Peyer's patch (tissue), 4 donors: Measurements from ENCODE around the gene HSPG2. TPM values are rescaled to one million over a fixed set of nuclear protein-coding genes. Genes with fewer than 3 reads are reported as not detected.

Experiments used
- DNase-seq, 3 donors: peaks; one replicate each; pipeline ENCODE4 v3.0.0-alpha.2; 2017 to 2019
- H3K27ac ChIP-seq, 4 donors: fragments of 200-600 bp; sonication (generic); one replicate each; pipeline ENCODE4 v1.5.1; 2016 to 2019
- H3K27me3 ChIP-seq, 2 donors: fragments of 200-600 bp; sonication (generic); one replicate each; pipeline ENCODE4 v1.5.1; 2019
- H3K36me3 ChIP-seq, 3 donors: fragments of 200-600 bp; sonication (generic); one replicate each; pipeline ENCODE4 v1.5.1; 2016 to 2019
- H3K4me1 ChIP-seq, 4 donors: fragments of 200-600 bp; sonication (generic); one replicate each; pipeline ENCODE4 v1.5.1; 2016 to 2019
- H3K4me3 ChIP-seq, 4 donors: fragments of 200-600 bp; sonication (generic); 1 replicate in 3 of 4; 2 replicates in 1 of 4; pipeline ENCODE4 v1.5.1; 2016 to 2019; ENCODE audit warnings: mild to moderate bottlenecking in 1 of 4
- H3K9me3 ChIP-seq, 4 donors: fragments of 200-600 bp; sonication (generic); one replicate each; pipeline ENCODE4 v1.5.1; 2016 to 2019; ENCODE audit warnings: mild to moderate bottlenecking in 1 of 4
- CTCF ChIP-seq, 6 experiments: fragments of 450-650 bp in 4 of 6; fragments of 200-600 bp in 2 of 6; sonication (generic) in 1 of 6; IDR thresholded peaks; one replicate each; pipeline ENCODE4 v1.5.1; 2017 to 2019; ENCODE audit warnings: antibody characterized with exemption in 6 of 6, mild to moderate bottlenecking in 3 of 6, moderate library complexity in 1 of 6
- POLR2A ChIP-seq, 2 donors: fragments of 450-650 bp; IDR thresholded peaks; one replicate each; pipeline ENCODE4 v1.5.1; 2017; ENCODE audit warnings: antibody characterized with exemption in 2 of 2, mild to moderate bottlenecking in 2 of 2, moderate library complexity in 2 of 2
- total RNA-seq, 4 donors: library from RNA; depleted of rRNA; stranded (reverse); fragments of >200 nt; gene quantifications; one replicate each; pipeline ENCODE4 v1.1.0, GENCODE V29; 2016

The HSPG2 gene
- total RNA-seq, 4 donors from 2014 or later, result 68.7 to 199 (median 122) TPM

DNA sequence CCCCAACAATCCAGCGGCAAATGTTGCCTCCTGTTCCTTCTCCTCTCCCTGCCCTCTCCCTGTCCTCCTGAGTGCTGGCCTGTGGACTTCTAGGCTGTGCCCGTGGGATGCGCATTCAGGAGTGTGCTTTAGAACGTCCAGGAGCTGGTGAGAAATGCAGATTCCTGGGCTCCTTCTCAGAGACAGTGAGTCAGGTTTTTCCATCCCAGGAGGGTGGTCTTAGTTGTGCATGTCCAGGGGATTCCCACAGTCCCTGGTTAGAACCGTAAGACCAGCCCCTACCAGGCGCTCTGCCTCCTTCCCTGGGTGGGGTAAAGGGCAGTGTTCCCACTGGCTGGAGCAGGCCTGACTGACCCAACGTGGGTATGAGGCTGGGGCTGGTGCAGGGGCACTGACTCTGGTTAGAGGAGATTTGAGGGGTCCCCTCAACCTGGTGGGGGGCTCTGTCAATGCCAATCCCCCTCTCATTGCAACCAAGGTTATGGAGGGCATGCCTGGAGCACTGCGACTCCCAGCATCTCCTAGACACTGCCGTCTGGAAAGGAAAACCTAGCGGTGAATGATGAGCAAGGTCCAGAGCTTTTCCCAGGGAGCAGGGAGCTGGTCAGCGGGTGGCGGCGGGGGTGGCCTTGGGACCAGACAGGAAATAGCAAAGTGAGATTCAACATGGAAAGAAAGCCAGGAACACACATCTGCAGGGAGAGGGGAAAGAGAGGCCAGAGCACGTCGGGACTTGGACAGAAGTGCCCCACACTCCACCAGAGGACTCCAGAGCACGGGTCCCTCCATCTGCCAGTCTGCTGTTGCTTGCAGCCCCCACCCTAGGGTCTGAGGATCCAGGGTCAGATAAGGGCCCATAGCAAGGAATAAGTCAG is 38.5 kb downstream of the HSPG2 start:
- Histone ChIP-seq H3K36me3 (peaks cover 0 to 19% (median 0%) of the 10 kb centered on the region in 3 donors), H3K4me3 (no peak overlapping the region), H3K4me1 (peaks cover 0 to 74% (median 6%) of the 10 kb centered on the region in 4 donors), H3K9me3 (no peaks in the 10 kb centered on the region), H3K27ac (peak overlapping the region in 3 of 4 donors; percentile 6 to 88 (median 69)), H3K27me3 (no peaks in the 10 kb centered on the region)
- TF ChIP-seq CTCF (IDR thresholded peaks at IDR 0.05), result no peak
- no peak for TF ChIP-seq POLR2A (IDR thresholded peaks at IDR 0.05)
- no peak for DNase-seq

DNA sequence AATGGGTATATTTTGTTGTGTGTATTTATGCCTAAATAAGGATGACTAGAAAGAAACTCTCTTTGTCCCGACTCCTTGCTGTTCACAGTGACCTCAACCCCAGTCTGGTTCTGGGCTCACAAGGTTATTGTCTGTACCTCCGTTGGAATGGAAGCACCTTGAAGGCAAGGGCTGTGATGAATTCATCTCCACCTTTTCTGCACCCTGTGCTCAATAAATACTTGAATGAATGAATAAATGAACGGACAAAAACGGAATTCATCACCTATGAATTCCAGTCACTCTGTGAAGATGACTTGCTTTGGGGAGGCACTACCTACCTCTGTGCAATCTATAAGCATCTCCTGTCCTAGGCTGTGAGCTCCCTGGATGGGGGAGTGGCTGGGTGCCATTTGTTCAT is 39.3 kb downstream of the HSPG2 start:
- Histone ChIP-seq H3K4me1 (peaks cover 0 to 67% (median 6%) of the 10 kb centered on the region in 4 donors), H3K27me3 (no peaks in the 10 kb centered on the region), H3K4me3 (no peak overlapping the region), H3K9me3 (no peaks in the 10 kb centered on the region), H3K36me3 (peaks cover 0 to 23% (median 0%) of the 10 kb centered on the region in 3 donors), H3K27ac (peak overlapping the region in 2 of 4 donors; percentile 69 to 88)
- no peak for DNase-seq
- TF ChIP-seq POLR2A (IDR thresholded peaks at IDR 0.05), result no peak
- no peak for TF ChIP-seq CTCF (IDR thresholded peaks at IDR 0.05)

DNA sequence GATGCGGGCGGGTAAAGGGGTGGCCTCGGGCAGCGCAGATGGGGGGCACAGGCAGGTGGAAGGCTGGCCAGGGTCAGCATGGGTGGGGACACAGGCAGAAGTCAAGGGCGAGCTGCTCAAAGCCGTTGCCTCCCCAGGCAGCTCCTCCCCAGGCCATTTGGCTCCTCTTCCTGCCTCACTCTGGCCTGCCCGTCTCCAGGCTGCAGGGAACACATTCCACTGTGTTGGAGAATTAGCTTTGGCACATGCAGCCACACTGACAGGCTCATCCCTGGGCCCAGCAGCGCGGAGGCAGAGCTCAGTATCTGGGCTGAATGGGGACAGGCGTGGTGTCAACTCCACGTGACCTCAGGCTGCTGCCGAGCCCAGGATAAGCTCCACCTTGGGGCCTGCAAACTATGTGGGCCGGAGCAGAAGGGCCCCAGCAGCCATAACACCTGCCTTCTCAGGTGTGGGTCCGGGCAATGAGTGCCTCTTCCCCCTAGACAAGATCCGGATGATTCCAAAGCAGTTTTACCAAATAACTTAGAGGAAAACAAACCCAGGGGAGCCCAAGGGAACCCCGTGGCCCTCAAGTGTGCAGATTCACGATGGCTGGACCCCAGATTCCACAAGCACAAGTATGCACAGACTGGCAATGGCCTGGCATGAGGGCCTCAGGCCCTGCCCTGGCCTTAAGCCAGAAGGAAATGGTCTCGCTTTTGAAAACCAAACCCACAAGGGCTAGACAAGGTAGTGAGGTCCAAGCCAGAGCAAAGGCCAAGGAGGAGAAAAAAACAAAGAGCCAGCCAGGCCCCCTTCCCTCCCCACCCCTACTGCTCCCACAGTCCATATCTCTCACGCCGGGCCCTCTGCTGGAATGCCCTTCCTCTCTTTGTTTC is 40.2 kb downstream of the HSPG2 start:
- TF ChIP-seq POLR2A (IDR thresholded peaks at IDR 0.05), result no peak
- no peak for TF ChIP-seq CTCF (IDR thresholded peaks at IDR 0.05)
- peak overlapping the region; percentile 50 to 88 (median 66) for H3K27ac ChIP-seq
- H3K4me3 ChIP-seq, result no peak overlapping the region
- no peaks in the 10 kb centered on the region for H3K27me3 ChIP-seq
- peaks cover 0 to 30% (median 0%) of the 10 kb centered on the region in 3 donors for H3K36me3 ChIP-seq
- H3K9me3 ChIP-seq, result no peaks in the 10 kb centered on the region
- H3K4me1 ChIP-seq, result peaks cover 0 to 57% (median 5%) of the 10 kb centered on the region in 4 donors
- DNase-seq, result peak in 2 of 3 donors; percentile 77

- peaks cover 0 to 48% (median 5%) of the 10 kb centered on the region in 4 donors for H3K4me1 ChIP-seq
Observed at GRCh38 chr1:21896026-21896425, 41.1 kb downstream of the HSPG2 start.

More at GRCh38 chr1:21896026-21896425, 41.1 kb downstream of the HSPG2 start:
- H3K27me3 ChIP-seq, result no peaks in the 10 kb centered on the region
- H3K27ac ChIP-seq, result peak overlapping the region; percentile 50 to 88 (median 66)
- peaks cover 0 to 38% (median 0%) of the 10 kb centered on the region in 3 donors for H3K36me3 ChIP-seq
- DNase-seq, result no peak
- no peak for TF ChIP-seq CTCF (IDR thresholded peaks at IDR 0.05)
- TF ChIP-seq POLR2A (IDR thresholded peaks at IDR 0.05), result no peak
- H3K4me3 ChIP-seq, result no peak overlapping the region
- H3K9me3 ChIP-seq, result no peaks in the 10 kb centered on the region
